Testis (tissue), 3 donors: ENCODE results near the gene OSCP1. TPM values are rescaled to one million over a fixed set of nuclear protein-coding genes. Genes with fewer than 3 reads are reported as not detected.

Experiments
- DNase-seq: peaks from one replicate; pipeline ENCODE4 v3.0.0-alpha.2; 2019
- H3K27ac ChIP-seq, 2 donors: fragments of 200-600 bp; sonication (generic); one replicate each; pipeline ENCODE4 v1.5.1; 2019
- H3K27me3 ChIP-seq: fragments of 200-600 bp; sonication (generic); one replicate; pipeline ENCODE4 v1.5.1; 2019
- H3K36me3 ChIP-seq: fragments of 200-600 bp; sonication (generic); one replicate; pipeline ENCODE4 v1.5.1; 2017; ENCODE audit warnings: low read depth; ENCODE audit errors: missing control alignments
- H3K4me1 ChIP-seq: fragments of 200-600 bp; sonication (generic); one replicate; pipeline ENCODE4 v1.5.1; 2019
- H3K4me3 ChIP-seq, 2 donors: fragments of 200-600 bp; sonication (generic); one replicate each; pipeline ENCODE4 v1.5.1; 2017 to 2019
- H3K9me3 ChIP-seq: fragments of 200-600 bp; sonication (generic); one replicate; pipeline ENCODE4 v1.5.1; 2017
- CTCF ChIP-seq, 3 experiments: fragments of 450-650 bp in 2 of 3; fragments of 200-600 bp in 1 of 3; sonication (generic) in 1 of 3; IDR thresholded peaks; one replicate each; pipeline ENCODE4 v1.5.1; 2016 to 2019; ENCODE audit warnings: antibody characterized with exemption in 3 of 3, mild to moderate bottlenecking in 2 of 3, moderate library complexity in 1 of 3
- POLR2A ChIP-seq: fragments of 450-650 bp; IDR thresholded peaks from one replicate; pipeline ENCODE4 v1.6.1; 2017; ENCODE audit warnings: antibody characterized with exemption, mild to moderate bottlenecking, moderate library complexity
- WGBS, 2 donors: methylation state at CpG; one replicate each; pipeline ENCODE4 v1.1.5; 2018; 5-methylcytosine and 5-hydroxymethylcytosine counted together
- intact Hi-C: fragments of 100-400 bp; cut with DNase I; formaldehyde crosslinking; loops from one replicate; pipeline ENCODE4 v1.15.1; 2023; ENCODE audit warnings: low total_unique reads
- polyA plus RNA-seq: library from polyadenylated mRNA; stranded (reverse); fragments of 350-450 nt; fragmentation: Illumina TruSeq; extraction: RNeasy Lipid Tissue Mini Kit (QIAGEN cat#74804); gene quantifications from one replicate; pipeline ENCODE4 v1.2.3, GENCODE V29; 2014; ENCODE audit warnings: low read depth, low replicate concordance; ENCODE audit not compliant: insufficient read depth
- small RNA-seq, 2 donors: library from RNA; depleted of rRNA; stranded (forward); fragments of <200 nt; gene quantifications; one replicate each; pipeline ENCODE3, GENCODE V24; 2016
- total RNA-seq, 2 donors: library from RNA; depleted of rRNA; stranded (reverse); fragments of >200 nt; gene quantifications; one replicate each; pipeline ENCODE4 v1.2.3, GENCODE V29; 2016

The OSCP1 gene
- total and polyA plus RNA-seq, 3 donors from 2014 or later: 50.7 to 199 (median 72.1) TPM

DNA sequence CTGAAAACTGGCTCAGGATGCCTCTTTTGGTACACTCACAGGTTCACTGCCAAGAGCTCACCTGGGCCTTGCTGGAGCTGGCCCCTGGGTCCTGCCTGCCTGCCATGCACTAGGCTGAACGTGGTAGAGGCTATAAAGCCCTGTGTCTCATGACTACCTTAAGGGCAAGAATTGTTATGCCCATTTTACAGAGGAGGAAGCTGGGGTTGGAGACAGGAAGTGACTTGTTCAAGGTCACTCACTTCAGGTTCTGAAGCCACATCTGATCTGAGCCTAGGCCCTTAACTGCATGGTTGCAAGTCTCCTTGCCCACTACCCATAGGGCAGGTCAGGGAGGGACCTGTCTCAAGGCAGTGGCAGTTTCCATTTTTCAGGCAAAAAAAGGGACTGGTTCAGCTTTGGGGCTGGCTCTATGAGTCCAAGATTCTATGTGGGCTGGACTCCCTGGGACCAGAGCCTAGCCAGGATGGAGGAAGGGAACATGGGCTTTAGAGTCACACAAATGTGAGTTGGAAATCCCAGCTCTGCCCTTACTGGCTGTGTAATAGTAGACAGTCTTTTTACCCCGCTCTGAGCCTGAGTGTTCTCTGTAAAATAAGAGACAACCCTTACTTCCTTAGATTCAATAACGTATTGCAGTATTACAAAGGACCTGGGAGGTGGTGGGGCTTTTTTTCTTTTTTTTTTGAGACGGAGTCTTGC, 72.3 kb downstream of the OSCP1 start:
- peaks cover 75% of the 10 kb centered on the region for H3K4me1 ChIP-seq
- no peaks in the 10 kb centered on the region for H3K36me3 ChIP-seq
- H3K27me3 ChIP-seq: no peaks in the 10 kb centered on the region
- 69 to 80% methylated on average over 4 of the region's 4 CpGs for WGBS, 2 donors
- TF ChIP-seq POLR2A: no peak
- no peak overlapping the region for H3K4me3 ChIP-seq
- no peaks in the 10 kb centered on the region for H3K9me3 ChIP-seq
- no peak for DNase-seq
- H3K27ac ChIP-seq: peak overlapping the region; percentile 65 to 97
- intact Hi-C loops: no loop called here

- H3K36me3 ChIP-seq: no peaks in the 10 kb centered on the region
- 82 to 86% methylated on average over 3 of the region's 3 CpGs for WGBS, 2 donors
- no peaks in the 10 kb centered on the region for H3K9me3 ChIP-seq
- H3K27ac ChIP-seq: peak overlapping the region in 1 of 2 donors; percentile 89
- H3K27me3 ChIP-seq: no peaks in the 10 kb centered on the region
- no peak for DNase-seq
- H3K4me1 ChIP-seq: peaks cover 45% of the 10 kb centered on the region
- H3K4me3 ChIP-seq: no peak overlapping the region
- TF ChIP-seq POLR2A: no peak
- intact Hi-C loops: no loop called here
These were observed 77.6 kb downstream of the OSCP1 start for GRCh38 chr1:36372617-36373016.

GRCh38 chr1:36369061-36369861, 81.0 kb downstream of the OSCP1 start:
- DNase-seq: peak; percentile 88
- intact Hi-C loops: no loop called here
- no peak for TF ChIP-seq POLR2A
- TF ChIP-seq CTCF (IDR thresholded peaks at IDR 0.05): peak; percentile 93 to 98 (median 94)
- no peaks in the 10 kb centered on the region for H3K36me3 ChIP-seq
- H3K9me3 ChIP-seq: no peaks in the 10 kb centered on the region
- H3K4me3 ChIP-seq: no peak overlapping the region
- H3K27ac ChIP-seq: no peak overlapping the region
- 63 to 69% methylated on average over 7 of the region's 7 CpGs for WGBS, 2 donors
- peaks cover 46% of the 10 kb centered on the region for H3K4me1 ChIP-seq
- no peaks in the 10 kb centered on the region for H3K27me3 ChIP-seq

Small RNA genes lying within 50 kb of the gene (small RNA-seq; reads per million reads assigned to genes)
- gene RNU4-27P: 0 reads per million in 2 donors
- 0 reads per million in 2 donors for gene SNORA63C

Other genes starting within 250 kb of the OSCP1 start
- 100 to 1,000 TPM in 1 of 2 donors, 10 to 100 TPM in 1; 93.0 to 112 TPM for gene THRAP3, start 226.0 kb downstream of the OSCP1 start, total RNA-seq
- 72.5 TPM for gene THRAP3, start 226.0 kb downstream of the OSCP1 start, polyA plus RNA-seq
- 10 to 100 TPM in 1 of 2 donors, 1 to 10 TPM in 1; 6.8 to 12.8 TPM for gene SH3D21, start 144.1 kb downstream of the OSCP1 start, total RNA-seq
- gene SH3D21, start 144.1 kb downstream of the OSCP1 start, polyA plus RNA-seq: 14.9 TPM
- 10 to 100 TPM in 1 of 2 donors, 1 to 10 TPM in 1; 9.1 to 19.4 TPM for gene EVA1B, start 126.8 kb downstream of the OSCP1 start, total RNA-seq
- gene EVA1B, start 126.8 kb downstream of the OSCP1 start, polyA plus RNA-seq: 9.6 TPM
- gene STK40, start 64.5 kb downstream of the OSCP1 start, total RNA-seq: 100 to 1,000 TPM; 140 to 159 TPM
- gene STK40, start 64.5 kb downstream of the OSCP1 start, polyA plus RNA-seq: 126 TPM
- 100 to 1,000 TPM in 1 of 2 donors, 10 to 100 TPM in 1; 73.6 to 106 TPM for gene LSM10, start 52.5 kb downstream of the OSCP1 start, total RNA-seq
- 69.1 TPM for gene LSM10, start 52.5 kb downstream of the OSCP1 start, polyA plus RNA-seq
- gene MRPS15, start 13.9 kb upstream of the OSCP1 start, total RNA-seq: 100 to 1,000 TPM; 101 to 126 TPM
- 349 TPM for gene MRPS15, start 13.9 kb upstream of the OSCP1 start, polyA plus RNA-seq
- gene CSF3R, start 32.5 kb upstream of the OSCP1 start, total RNA-seq: 1 to 10 TPM; 2.0 to 4.9 TPM
- gene CSF3R, start 32.5 kb upstream of the OSCP1 start, polyA plus RNA-seq: 3.8 TPM